C1 segment of cervical spinal cord (tissue), 14 donors: Measurements from ENCODE around the gene CRISPLD2.
"Not testable (repeated sequence)": the region's sequence is repeated elsewhere in the genome, so short reads cannot be mapped to it uniquely, and the experiment has no call there.

Experiments
- DNase-seq, 14 donors: peaks; one replicate each; lab custom pipeline; 2025; lab: John Stamatoyannopoulos, UW

CRISPLD2 gene

DNA sequence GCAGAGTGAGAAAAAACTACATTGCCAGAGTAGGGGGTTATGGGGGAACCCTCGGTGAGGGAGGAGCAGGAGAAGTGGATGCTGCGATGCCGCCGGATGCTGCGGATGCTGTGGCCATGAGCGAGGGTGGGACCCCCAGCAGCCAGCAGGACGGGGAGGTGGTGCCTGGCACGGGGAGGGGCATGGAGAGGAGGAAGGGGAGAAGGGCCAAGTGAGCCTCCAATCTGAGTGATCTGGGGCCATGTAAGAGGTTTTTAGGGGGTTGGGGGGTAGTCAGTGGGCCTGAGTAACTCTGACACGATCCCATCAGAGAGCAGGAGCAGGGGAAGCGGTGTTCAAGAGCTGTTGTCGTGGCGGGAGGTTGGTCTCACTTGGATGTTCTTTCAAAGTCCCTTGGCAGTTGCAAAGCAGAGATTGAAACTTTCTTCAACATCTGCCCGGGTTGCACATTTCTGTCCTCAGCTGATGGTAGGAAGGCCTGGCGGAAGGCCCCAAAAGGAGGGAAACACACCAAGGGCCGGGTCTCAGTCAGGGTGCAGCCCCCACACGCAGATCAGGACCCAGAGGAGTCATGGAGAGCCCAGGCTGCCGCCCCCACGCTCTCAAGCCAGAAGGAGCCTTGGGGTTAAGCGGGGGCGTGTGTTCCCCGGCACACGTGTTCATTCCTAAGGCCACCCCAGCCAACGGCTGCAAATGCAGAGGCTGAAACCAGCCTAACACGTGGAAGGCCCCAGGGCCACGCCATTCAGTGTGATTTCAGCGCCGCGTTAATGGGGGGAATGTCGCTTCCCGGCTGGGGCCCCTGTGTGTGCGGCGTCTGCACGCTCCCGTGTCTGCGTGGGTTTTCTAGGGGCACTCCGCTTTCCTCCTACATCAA, 109.9 kb downstream of the CRISPLD2 start:
- no peak for DNase-seq

- DNase-seq, result no peak
These were observed 110.7 kb downstream of the CRISPLD2 start for GRCh38 chr16:84930298-84931106.

- DNase-seq, result no peak
These were observed 111.3 kb downstream of the CRISPLD2 start for GRCh38 chr16:84931107-84931494.

GRCh38 chr16:84931506-84931905, 111.7 kb downstream of the CRISPLD2 start:
- no peak for DNase-seq

DNA sequence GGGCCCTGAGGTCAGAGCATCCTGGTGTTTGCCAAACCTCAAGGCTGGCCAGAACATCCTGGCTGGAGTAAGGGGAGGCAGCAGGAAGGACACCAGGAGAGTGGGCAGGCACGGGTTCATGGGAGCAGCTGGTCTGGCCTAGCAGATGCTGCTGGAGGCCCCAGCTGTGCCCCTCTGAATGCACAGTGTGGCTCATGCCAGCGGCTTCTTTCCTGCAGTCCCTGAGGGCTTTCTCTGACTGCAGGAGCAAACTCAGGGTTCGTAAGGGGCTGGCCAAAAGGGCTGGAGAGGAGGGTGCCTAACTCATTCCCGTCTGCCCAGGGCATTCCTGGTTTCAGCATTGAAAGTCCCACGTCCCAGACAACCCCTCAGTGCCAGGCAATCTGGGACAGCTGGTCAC, 112.9 kb downstream of the CRISPLD2 start:
- peak in 1 of 14 donors; percentile 17 for DNase-seq

- peak in 12 of 14 donors; percentile 14 to 93 (median 59) for DNase-seq
These were observed 114.2 kb downstream of the CRISPLD2 start for GRCh38 chr16:84933774-84934631.

DNA sequence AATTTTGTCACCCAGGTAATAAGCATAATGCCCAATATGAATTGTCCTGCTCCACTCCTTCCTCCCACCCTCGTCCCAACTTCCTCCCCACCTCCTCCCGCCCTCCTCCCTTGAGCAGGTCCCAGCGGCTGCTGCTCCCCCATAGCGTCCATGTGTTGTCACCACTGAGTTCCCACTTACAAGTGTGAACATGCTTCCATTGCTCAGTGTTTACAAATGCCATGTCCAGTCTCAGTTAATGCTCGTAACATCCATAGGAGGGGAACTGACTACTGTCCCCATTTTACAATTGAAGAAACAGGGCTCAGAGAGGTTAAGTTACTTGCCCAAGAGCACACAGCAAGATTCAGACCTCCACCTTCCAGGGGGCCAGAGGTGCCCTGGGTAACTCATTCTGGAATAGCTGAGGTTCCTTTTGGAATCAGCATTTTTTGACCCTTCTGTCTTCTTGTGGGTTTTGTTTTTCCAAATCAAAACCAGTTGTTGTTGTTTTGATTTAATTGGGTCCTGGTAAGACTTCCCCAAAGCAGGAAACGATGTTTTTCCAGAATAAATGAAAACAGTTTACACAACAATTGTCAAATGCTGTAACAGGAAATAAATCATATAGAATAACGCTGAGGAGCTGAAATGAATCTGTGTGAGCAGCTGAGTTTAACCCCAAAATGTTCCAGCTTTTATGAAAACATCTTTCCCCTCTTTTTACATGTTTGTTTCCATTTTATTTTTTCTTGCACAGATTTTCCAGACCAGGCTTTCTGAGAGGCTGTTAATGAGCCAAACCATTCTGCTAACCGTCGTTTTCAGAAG, 117.6 kb downstream of the CRISPLD2 start:
- DNase-seq, result no peak

DNA sequence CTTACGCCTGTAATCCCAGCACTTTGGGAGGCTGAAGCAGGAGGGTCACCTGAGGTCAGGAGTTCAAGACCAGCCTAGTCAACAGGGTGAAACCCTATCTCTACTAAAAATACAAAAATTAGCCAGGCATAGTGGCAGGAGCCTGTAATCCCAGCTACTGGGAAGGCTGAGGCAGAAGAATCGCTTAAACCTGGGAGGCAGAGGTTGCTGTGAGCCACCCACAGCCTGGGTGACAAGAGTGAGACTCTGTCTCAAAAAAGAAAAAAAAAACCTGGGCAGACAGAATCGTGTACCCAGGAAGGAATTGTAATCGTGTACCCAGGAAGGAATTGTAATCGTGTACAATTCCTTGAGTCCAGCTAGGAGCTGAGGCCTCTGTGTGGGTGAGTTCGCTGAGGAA, 118.8 kb downstream of the CRISPLD2 start:
- not testable (repeated sequence) for DNase-seq

GRCh38 chr16:84940670-84941551, 121.1 kb downstream of the CRISPLD2 start:
- no peak for DNase-seq

- no peak for DNase-seq
These were observed 122.1 kb downstream of the CRISPLD2 start for GRCh38 chr16:84941921-84942320.

DNA sequence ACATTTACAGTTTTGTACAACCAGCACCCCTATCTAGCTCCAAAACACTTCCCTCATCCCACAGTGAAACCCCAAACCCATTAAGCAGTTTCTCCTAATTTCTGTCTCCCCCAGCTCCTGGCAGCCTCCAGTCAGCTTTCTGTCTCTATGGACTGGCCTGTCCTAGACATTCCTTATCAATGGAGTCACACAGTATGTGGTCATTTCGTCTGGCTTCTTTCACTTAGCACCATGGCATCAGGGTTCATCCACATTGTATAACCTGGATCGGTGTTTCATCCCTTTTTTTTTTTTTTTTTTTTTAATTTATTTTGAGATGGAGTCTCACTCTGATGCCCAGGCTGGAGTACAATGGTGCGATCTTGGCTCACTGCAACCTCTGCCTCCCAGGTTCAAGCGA, 123.0 kb downstream of the CRISPLD2 start:
- DNase-seq, result no peak

DNA sequence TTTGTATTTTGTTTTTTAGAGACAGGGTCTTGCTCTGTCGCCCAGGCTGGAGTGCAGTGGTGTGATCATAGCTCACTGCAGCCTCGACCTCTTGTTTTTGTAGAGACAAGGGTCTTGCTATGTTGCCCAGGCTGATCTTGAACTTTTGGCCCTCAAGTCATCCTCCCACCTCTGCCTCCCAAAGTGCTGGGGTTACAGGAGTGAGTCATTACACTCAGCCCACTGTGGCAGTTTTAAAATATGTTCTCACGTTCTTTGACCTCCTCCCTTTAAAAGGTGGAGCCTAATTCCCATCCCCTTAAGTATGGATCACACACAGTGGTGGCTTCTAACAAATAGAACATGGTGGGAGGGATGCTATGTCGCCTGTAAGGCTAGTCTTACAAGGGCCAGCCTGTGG, 123.8 kb downstream of the CRISPLD2 start:
- no peak for DNase-seq

- DNase-seq, result peak in 3 of 14 donors; percentile 6 to 12 (median 11)
These were observed 127.2 kb downstream of the CRISPLD2 start for GRCh38 chr16:84947022-84947421.

DNA sequence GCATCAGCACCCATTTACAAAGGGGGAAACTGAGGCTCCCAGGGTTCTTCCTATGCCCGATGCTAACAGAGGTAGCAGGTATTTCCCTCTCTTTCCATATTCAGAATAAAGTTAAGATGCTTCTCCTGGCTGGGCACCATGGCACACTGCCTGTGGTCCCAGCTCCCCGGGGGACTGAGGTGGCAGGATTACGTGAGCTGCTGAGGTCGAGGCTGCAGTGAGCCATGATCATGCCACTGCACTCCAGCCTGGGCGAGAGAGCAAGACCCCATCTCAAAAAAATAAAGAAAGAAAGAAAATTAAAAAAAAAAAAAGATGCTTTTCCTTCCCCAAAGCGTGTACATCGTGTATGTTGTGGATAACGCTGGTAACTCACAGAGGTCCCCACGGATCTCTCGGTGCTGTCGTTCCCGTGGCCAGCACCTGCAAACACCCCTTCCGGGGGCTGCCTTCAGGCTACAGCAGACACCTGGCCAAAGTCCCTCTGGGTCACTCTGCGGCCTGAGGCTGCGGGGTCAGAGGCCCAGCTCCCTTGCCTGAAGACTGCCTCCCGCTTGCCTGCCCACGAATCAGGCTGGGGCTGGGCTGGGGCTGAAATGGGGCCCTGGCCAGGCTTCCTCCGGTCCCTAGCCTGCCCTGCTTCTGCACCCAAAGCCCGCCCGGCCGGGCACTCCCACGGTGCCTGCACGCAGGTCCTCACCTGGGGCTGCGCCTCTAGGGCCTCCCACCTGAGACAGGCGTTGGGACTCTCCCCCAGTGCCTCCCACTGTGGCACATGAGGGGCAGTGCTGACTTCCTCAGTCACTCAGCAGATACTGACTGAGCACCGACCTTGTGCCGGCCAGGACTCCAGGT, 128.4 kb downstream of the CRISPLD2 start:
- DNase-seq, result no peak

GRCh38 chr16:84948851-84949610, 129.2 kb downstream of the CRISPLD2 start:
- no peak for DNase-seq

DNA sequence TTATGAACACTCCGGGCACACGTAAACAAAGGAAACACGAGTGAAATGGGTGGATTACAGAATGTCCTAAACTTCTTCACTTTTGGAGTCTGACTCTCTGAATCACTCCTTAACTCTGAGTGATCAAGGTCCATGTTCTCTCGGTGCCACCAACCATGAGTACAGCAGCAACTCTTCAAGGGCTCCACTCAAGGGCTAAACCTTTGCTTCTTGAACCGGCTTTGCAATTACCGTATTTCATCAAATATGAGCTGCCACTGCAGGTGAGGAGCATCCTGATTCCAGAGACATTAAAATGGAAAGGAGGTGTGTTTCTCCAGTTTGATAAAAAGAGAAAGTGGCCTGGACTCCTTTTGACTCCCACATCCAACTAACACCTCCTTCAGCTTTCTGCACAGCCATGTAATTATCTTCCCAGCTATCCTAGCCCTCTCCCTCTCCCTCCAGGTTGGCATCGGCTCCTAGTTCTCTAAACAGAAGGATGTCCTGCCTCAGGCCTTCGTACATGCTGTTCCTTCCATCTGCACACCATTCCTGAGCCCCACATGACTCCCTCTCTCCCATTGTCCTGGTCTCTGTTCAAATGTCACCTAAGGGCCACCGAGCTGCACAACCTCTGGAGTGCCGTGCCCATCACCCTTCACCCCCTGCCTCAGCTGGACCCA, 130.1 kb downstream of the CRISPLD2 start:
- DNase-seq, result no peak

DNA sequence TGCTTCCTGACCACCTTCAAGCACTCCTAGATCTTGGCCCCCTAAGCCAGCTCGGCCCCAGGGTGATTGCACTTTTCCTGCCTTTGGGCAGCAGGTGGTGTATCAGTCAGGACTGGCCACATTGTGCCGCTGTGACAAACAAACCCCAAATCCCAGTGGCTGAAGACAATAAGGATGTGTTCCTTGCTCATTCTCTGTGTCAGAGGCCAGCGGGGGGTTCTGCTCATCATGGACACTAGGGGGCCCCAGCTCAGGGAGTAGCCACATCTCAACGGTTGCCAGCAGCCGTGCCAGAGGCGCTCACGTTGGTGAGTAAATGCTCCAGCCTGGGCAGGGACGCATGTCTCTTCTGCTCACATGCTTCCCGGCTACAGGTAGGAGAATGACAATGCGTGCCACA, 131.1 kb downstream of the CRISPLD2 start:
- no peak for DNase-seq
